Measurements from ENCODE around the gene PHACTR3. TPM values are rescaled to one million over a fixed set of nuclear protein-coding genes. Genes with fewer than 3 reads are reported as not detected.

PHACTR3 gene
- total RNA-seq, 1 experiment from 2014 or later = 10.0 TPM

GRCh38 chr20:59779656-59780380 is 175.5 kb downstream of the PHACTR3 start:
- no peaks in the 10 kb centered on the region for H3K36me3 Mint-ChIP-seq (ENCODE audit: insufficient read depth, unreplicated experiment)
- no peaks in the 10 kb centered on the region for H3K27me3 Mint-ChIP-seq (ENCODE audit: unreplicated experiment)
- H3K9me3 Mint-ChIP-seq (ENCODE audit: low read depth, unreplicated experiment) = no peaks in the 10 kb centered on the region
- DNase-seq = no peak
- no TSS peak for BruUV-seq (replicated peaks)
- intact Hi-C loops (cut with micrococcal nuclease; ENCODE audit: unreplicated experiment) = no loop called here
- CTCF ChIA-PET = interaction anchor here (1.3 to 4.9 kb wide), 2 partner anchors 8 to 70 kb away, joined by 3 to 93 read pairs; no protein-coding TSS in a partner anchor
- no peak overlapping the region for H3K27ac Mint-ChIP-seq (ENCODE audit: unreplicated experiment)
- TF ChIP-seq CTCF (IDR thresholded peaks at IDR 0.05; ENCODE audit: unreplicated experiment) = no peak
- H3K4me3 Mint-ChIP-seq (ENCODE audit: low read depth, unreplicated experiment) = no peak overlapping the region
- no peaks in the 10 kb centered on the region for H3K4me1 Mint-ChIP-seq (ENCODE audit: low read depth, unreplicated experiment)

DNA sequence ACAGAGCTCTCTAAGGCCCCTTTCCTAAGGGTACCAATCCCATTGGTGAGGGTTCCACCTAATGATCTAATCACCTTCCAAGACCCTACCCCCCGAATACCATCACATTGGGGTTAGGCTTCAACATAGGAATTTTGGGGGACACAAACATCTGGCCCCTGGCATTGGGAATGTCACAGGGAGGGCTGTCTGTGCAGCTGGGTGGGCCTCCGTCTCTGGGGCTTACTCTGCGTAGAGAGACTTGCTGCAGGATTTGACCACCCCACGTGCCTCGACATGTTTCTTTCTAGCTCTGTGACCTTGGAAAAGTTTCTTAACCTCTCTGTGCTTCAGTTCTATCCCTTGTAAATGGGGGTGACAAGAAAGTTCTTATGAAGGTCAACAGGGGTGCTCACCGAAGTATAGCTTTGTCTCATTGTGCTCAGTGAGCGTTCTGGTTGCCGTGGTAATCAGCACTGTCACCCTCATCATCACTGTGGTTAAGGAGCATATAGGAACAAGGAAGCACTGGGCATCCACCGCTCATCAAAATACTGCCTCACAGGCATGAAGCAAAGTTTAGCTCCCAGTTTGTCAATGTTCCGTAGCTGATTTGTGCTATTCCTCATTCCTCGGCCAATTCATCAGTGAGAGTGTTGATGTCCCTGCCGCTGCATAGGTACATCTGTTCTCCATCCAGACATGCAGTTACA is 176.3 kb downstream of the PHACTR3 start:
- intact Hi-C loops (cut with micrococcal nuclease; ENCODE audit: unreplicated experiment) = no loop called here
- no peak for DNase-seq
- CTCF ChIA-PET = interaction anchor here (1.3 to 4.9 kb wide), 2 partner anchors 9 to 69 kb away, joined by 3 to 93 read pairs; no protein-coding TSS in a partner anchor

GRCh38 chr20:59781226-59781625 is 176.9 kb downstream of the PHACTR3 start:
- Mint-ChIP-seq H3K4me1 (ENCODE audit: low read depth, unreplicated experiment) (no peaks in the 10 kb centered on the region), H3K9me3 (ENCODE audit: low read depth, unreplicated experiment) (no peaks in the 10 kb centered on the region), H3K36me3 (ENCODE audit: insufficient read depth, unreplicated experiment) (no peaks in the 10 kb centered on the region), H3K4me3 (ENCODE audit: low read depth, unreplicated experiment) (no peak overlapping the region), H3K27me3 (ENCODE audit: unreplicated experiment) (no peaks in the 10 kb centered on the region), H3K27ac (ENCODE audit: unreplicated experiment) (no peak overlapping the region)
- DNase-seq = no peak
- BruUV-seq (replicated peaks) = no TSS peak
- TF ChIP-seq CTCF (IDR thresholded peaks at IDR 0.05; ENCODE audit: unreplicated experiment) = no peak
- CTCF ChIA-PET = interaction anchor here (1.3 to 4.9 kb wide), 3 partner anchors 9 to 70 kb away, joined by 3 to 93 read pairs (median 12); no protein-coding TSS in a partner anchor
- intact Hi-C loops (cut with micrococcal nuclease; ENCODE audit: unreplicated experiment) = no loop called here

More for the DNA sequence above, 176.3 kb downstream of the PHACTR3 start:
- BruUV-seq (replicated peaks) = no TSS peak
- Mint-ChIP-seq H3K27ac (ENCODE audit: unreplicated experiment) (no peak overlapping the region), H3K4me1 (ENCODE audit: low read depth, unreplicated experiment) (no peaks in the 10 kb centered on the region), H3K36me3 (ENCODE audit: insufficient read depth, unreplicated experiment) (no peaks in the 10 kb centered on the region), H3K27me3 (ENCODE audit: unreplicated experiment) (no peaks in the 10 kb centered on the region), H3K4me3 (ENCODE audit: low read depth, unreplicated experiment) (no peak overlapping the region), H3K9me3 (ENCODE audit: low read depth, unreplicated experiment) (no peaks in the 10 kb centered on the region)
- no peak for TF ChIP-seq CTCF (IDR thresholded peaks at IDR 0.05; ENCODE audit: unreplicated experiment)

- DNase-seq = peak; percentile 88
- BruUV-seq (replicated peaks) = no TSS peak
- H3K4me1 Mint-ChIP-seq (ENCODE audit: low read depth, unreplicated experiment) = no peaks in the 10 kb centered on the region
- peaks cover 3% of the 10 kb centered on the region for H3K27me3 Mint-ChIP-seq (ENCODE audit: unreplicated experiment)
- CTCF ChIA-PET = interaction anchor here (0.6 to 4.9 kb wide), 18 partner anchors 9 to 203 kb away, joined by 3 to 93 read pairs (median 4); no protein-coding TSS in a partner anchor
- no peaks in the 10 kb centered on the region for H3K36me3 Mint-ChIP-seq (ENCODE audit: insufficient read depth, unreplicated experiment)
- intact Hi-C loops (cut with micrococcal nuclease; ENCODE audit: unreplicated experiment) = loop anchor here (1.0 to 2.0 kb wide), 2 partner anchors 42 to 67 kb away; no protein-coding TSS in a partner anchor
- peak; percentile 99 for TF ChIP-seq CTCF (IDR thresholded peaks at IDR 0.05; ENCODE audit: unreplicated experiment)
- H3K4me3 Mint-ChIP-seq (ENCODE audit: low read depth, unreplicated experiment) = no peak overlapping the region
- H3K27ac Mint-ChIP-seq (ENCODE audit: unreplicated experiment) = no peak overlapping the region
- no peaks in the 10 kb centered on the region for H3K9me3 Mint-ChIP-seq (ENCODE audit: low read depth, unreplicated experiment)
These were observed 178.8 kb downstream of the PHACTR3 start for GRCh38 chr20:59782986-59783640.
